PC-3 (cell line): ENCODE data around the gene PLEKHG4.

Source experiments
- EZH2 ChIP-seq: fragments of 300-600 bp; sonication (generic); IDR thresholded peaks from one replicate; pipeline ENCODE4 v1.6.1; 2017; ENCODE audit warnings: antibody characterized with exemption, mild to moderate bottlenecking, low read length; ENCODE audit not compliant: unreplicated experiment
- TF ChIP-seq, protein P1 (sequence below): fragments of 300-600 bp; sonication (generic); conservative IDR thresholded peaks from 2 replicates; pipeline ENCODE4 v1.5.1; 2017; ENCODE audit warnings: antibody characterized with exemption, low read depth, mild to moderate bottlenecking, low read length

- TF ChIP-seq, protein P1, sequence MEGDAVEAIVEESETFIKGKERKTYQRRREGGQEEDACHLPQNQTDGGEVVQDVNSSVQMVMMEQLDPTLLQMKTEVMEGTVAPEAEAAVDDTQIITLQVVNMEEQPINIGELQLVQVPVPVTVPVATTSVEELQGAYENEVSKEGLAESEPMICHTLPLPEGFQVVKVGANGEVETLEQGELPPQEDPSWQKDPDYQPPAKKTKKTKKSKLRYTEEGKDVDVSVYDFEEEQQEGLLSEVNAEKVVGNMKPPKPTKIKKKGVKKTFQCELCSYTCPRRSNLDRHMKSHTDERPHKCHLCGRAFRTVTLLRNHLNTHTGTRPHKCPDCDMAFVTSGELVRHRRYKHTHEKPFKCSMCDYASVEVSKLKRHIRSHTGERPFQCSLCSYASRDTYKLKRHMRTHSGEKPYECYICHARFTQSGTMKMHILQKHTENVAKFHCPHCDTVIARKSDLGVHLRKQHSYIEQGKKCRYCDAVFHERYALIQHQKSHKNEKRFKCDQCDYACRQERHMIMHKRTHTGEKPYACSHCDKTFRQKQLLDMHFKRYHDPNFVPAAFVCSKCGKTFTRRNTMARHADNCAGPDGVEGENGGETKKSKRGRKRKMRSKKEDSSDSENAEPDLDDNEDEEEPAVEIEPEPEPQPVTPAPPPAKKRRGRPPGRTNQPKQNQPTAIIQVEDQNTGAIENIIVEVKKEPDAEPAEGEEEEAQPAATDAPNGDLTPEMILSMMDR = no peak
- TF ChIP-seq EZH2 = no peak
Observed at GRCh38 chr16:67277294-67277998, 1.9 kb upstream of the PLEKHG4 start.
